ENCODE results near the gene IRS1.

IRS1 gene

GRCh38 chr2:226767056-226767813 is 32.4 kb downstream of the IRS1 start:
- TF ChIP-seq CTCF (IDR thresholded peaks at IDR 0.05; ENCODE audit: low read depth, low read length, missing control alignments) = no peak
- DNase-seq (ENCODE audit: low read depth) = no peak
- no peak overlapping the region for H3K4me3 ChIP-seq (ENCODE audit: low read depth, low read length)

GRCh38 chr2:226766352-226767055 is 33.1 kb downstream of the IRS1 start:
- no peak overlapping the region for H3K4me3 ChIP-seq (ENCODE audit: low read depth, low read length)
- no peak for DNase-seq (ENCODE audit: low read depth)
- no peak for TF ChIP-seq CTCF (IDR thresholded peaks at IDR 0.05; ENCODE audit: low read depth, low read length, missing control alignments)

- H3K4me3 ChIP-seq (ENCODE audit: low read depth, low read length) = no peak overlapping the region
- TF ChIP-seq CTCF (IDR thresholded peaks at IDR 0.05; ENCODE audit: low read depth, low read length, missing control alignments) = no peak
- DNase-seq (ENCODE audit: low read depth) = no peak
These were observed 36.3 kb downstream of the IRS1 start for GRCh38 chr2:226763320-226763719.

GRCh38 chr2:226761195-226761583 is 38.4 kb downstream of the IRS1 start:
- no peak overlapping the region for H3K4me3 ChIP-seq (ENCODE audit: low read depth, low read length)
- DNase-seq (ENCODE audit: low read depth) = no peak
- TF ChIP-seq CTCF (IDR thresholded peaks at IDR 0.05; ENCODE audit: low read depth, low read length, missing control alignments) = no peak

GRCh38 chr2:226760412-226761194 is 39.0 kb downstream of the IRS1 start:
- no peak overlapping the region for H3K4me3 ChIP-seq (ENCODE audit: low read depth, low read length)
- TF ChIP-seq CTCF (IDR thresholded peaks at IDR 0.05; ENCODE audit: low read depth, low read length, missing control alignments) = no peak
- no peak for DNase-seq (ENCODE audit: low read depth)

- no peak for DNase-seq (ENCODE audit: low read depth)
- no peak overlapping the region for H3K4me3 ChIP-seq (ENCODE audit: low read depth, low read length)
- TF ChIP-seq CTCF (IDR thresholded peaks at IDR 0.05; ENCODE audit: low read depth, low read length, missing control alignments) = no peak
These were observed 39.9 kb downstream of the IRS1 start for GRCh38 chr2:226759768-226760167.
